GM23248 (cell line): Measurements from ENCODE around the gene CERKL.

Source experiments
- EZH2 ChIP-seq: fragments of 200-600 bp; sonication (generic); IDR thresholded peaks from 2 replicates; pipeline ENCODE4 v1.6.1; 2018; ENCODE audit warnings: antibody characterized with exemption, mild to moderate bottlenecking; ENCODE audit not compliant: insufficient read depth, poor library complexity, severe bottlenecking
- EZH2phosphoT487 ChIP-seq: fragments of 200-600 bp; sonication (generic); IDR thresholded peaks from 2 replicates; pipeline ENCODE4 v1.6.1; 2018; ENCODE audit warnings: antibody characterized with exemption, moderate library complexity, mild to moderate bottlenecking, low read depth; ENCODE audit not compliant: insufficient read depth

- TF ChIP-seq EZH2 (no peak), EZH2phosphoT487 (no peak)
These were observed 129.8 kb downstream of the CERKL start for GRCh38 chr2:181527058-181527457.
